GM08714 (cell line): Measurements from ENCODE around the gene FBN2.

ENCODE experiments used
- H3K4me3 ChIP-seq: fragments of 200-500 bp; sonication (Bioruptor generic); 2 replicates; pipeline ENCODE4 v1.5.1; 2014; ENCODE audit warnings: mild to moderate bottlenecking, low read length, inconsistent platforms
- ZNF274 ChIP-seq: IDR thresholded peaks from 2 replicates; pipeline ENCODE4 v1.6.1; 2012; ENCODE audit warnings: mild to moderate bottlenecking, low read depth, low read length

Gene FBN2

GRCh38 chr5:128538000-128538249 lies at the start of gene FBN2:
TSS of gene FBN2 (minus strand) at chr5:128538245. CDS start at chr5:128537603, 642 bp downstream.
- H3K4me3 ChIP-seq, result peak within 1 kb of the TSS; percentile 37
- TF ChIP-seq ZNF274, result no peak

GRCh38 chr5:128587275-128587674 lies 49.2 kb upstream of the FBN2 start:
- TF ChIP-seq ZNF274, result no peak
- H3K4me3 ChIP-seq, result no peak overlapping the region

GRCh38 chr5:128586848-128587247 lies 48.8 kb upstream of the FBN2 start:
- H3K4me3 ChIP-seq, result no peak overlapping the region
- TF ChIP-seq ZNF274, result no peak

GRCh38 chr5:128579639-128580038 lies 41.6 kb upstream of the FBN2 start:
- no peak for TF ChIP-seq ZNF274
- no peak overlapping the region for H3K4me3 ChIP-seq

GRCh38 chr5:128579093-128579492 lies 41.0 kb upstream of the FBN2 start:
- H3K4me3 ChIP-seq, result no peak overlapping the region
- TF ChIP-seq ZNF274, result no peak

GRCh38 chr5:128574041-128574440 lies 36.0 kb upstream of the FBN2 start:
- TF ChIP-seq ZNF274, result no peak

GRCh38 chr5:128572930-128573319 lies 34.9 kb upstream of the FBN2 start:
- no peak for TF ChIP-seq ZNF274
- no peak overlapping the region for H3K4me3 ChIP-seq

More at GRCh38 chr5:128574041-128574440, 36.0 kb upstream of the FBN2 start:
- H3K4me3 ChIP-seq, result no peak overlapping the region

GRCh38 chr5:128572051-128572929 lies 34.2 kb upstream of the FBN2 start:
- TF ChIP-seq ZNF274, result no peak
- H3K4me3 ChIP-seq, result no peak overlapping the region

- TF ChIP-seq ZNF274, result no peak
These were observed 28.1 kb upstream of the FBN2 start for GRCh38 chr5:128566178-128566577.

GRCh38 chr5:128559300-128560297 lies 21.6 kb upstream of the FBN2 start:
- no peak for TF ChIP-seq ZNF274

More at GRCh38 chr5:128566178-128566577, 28.1 kb upstream of the FBN2 start:
- no peak overlapping the region for H3K4me3 ChIP-seq

GRCh38 chr5:128553747-128554146 lies 15.7 kb upstream of the FBN2 start:
- no peak for TF ChIP-seq ZNF274
- H3K4me3 ChIP-seq, result no peak overlapping the region

More at GRCh38 chr5:128559300-128560297, 21.6 kb upstream of the FBN2 start:
- H3K4me3 ChIP-seq, result no peak overlapping the region

GRCh38 chr5:128551476-128551875 lies 13.4 kb upstream of the FBN2 start:
- TF ChIP-seq ZNF274, result no peak

GRCh38 chr5:128549496-128549895 lies 11.5 kb upstream of the FBN2 start:
- no peak overlapping the region for H3K4me3 ChIP-seq
- no peak for TF ChIP-seq ZNF274

More at GRCh38 chr5:128551476-128551875, 13.4 kb upstream of the FBN2 start:
- H3K4me3 ChIP-seq, result no peak overlapping the region

GRCh38 chr5:128546658-128547281 lies 8.7 kb upstream of the FBN2 start:
- TF ChIP-seq ZNF274, result no peak
- H3K4me3 ChIP-seq, result no peak overlapping the region
